A549 (cell line): ENCODE results near the gene XPO6. TPM values are rescaled to one million over a fixed set of nuclear protein-coding genes. Genes with fewer than 3 reads are reported as not detected.

Experiments used
- ATAC-seq, 2 experiments: fragments of 200-7000 bp in 1 of 2; fragments of >200 bp in 1 of 2; cut with Nextera tagmentation in 1 of 2; cut with Tn5 transposase in 1 of 2; 3 replicates each; pipeline versions ENCODE4 v1.8.0 to v1.9.1; 2018 to 2020; ENCODE audit warnings: mild to moderate bottlenecking in 1 of 2, moderate library complexity in 1 of 2
- CTCF ChIA-PET: fragments of 300-600 bp; sonication (Branson Sonifier 250); formaldehyde crosslinking; extraction: SDS; loops from one replicate; lab custom pipeline; 2021; ENCODE audit warnings: antibody characterized with exemption, inconsistent platforms; lab: Yijun Ruan, JAX
- POLR2A ChIA-PET: fragments of 350-600 bp; formaldehyde crosslinking; extraction: SDS; loops from one replicate; lab custom pipeline; 2021; ENCODE audit warnings: antibody characterized with exemption, inconsistent platforms; lab: Yijun Ruan, JAX
- DNase-seq, 2 experiments: peaks; one replicate each; pipeline versions ENCODE4 v3.0.0 to v3.0.0-alpha.2; 2011 to 2016; ENCODE audit warnings: low read depth in 1 of 2, low spot score in 1 of 2
- FAIRE-seq: peaks from 2 replicates; lab custom pipeline; 2011; peaks lifted over from hg19 to GRCh38; lab: Jason Lieb, UNC
- H3K27ac ChIP-seq, 2 experiments: fragments of >200 bp; sonication (Bioruptor Twin); formaldehyde crosslinking; 3 replicates each; pipeline ENCODE4 v1.5.1; 2016 to 2017
- H3K4me1 ChIP-seq: fragments of >200 bp; sonication (Bioruptor Twin); formaldehyde crosslinking; 3 replicates; pipeline ENCODE4 v1.6.1; 2016
- H3K4me2 ChIP-seq: fragments of >200 bp; sonication (Bioruptor Twin); formaldehyde crosslinking; 3 replicates; pipeline ENCODE4 v1.6.1; 2016
- H3K4me3 ChIP-seq: fragments of >200 bp; sonication (Bioruptor Twin); formaldehyde crosslinking; 3 replicates; pipeline ENCODE4 v1.5.1; 2016
- H3K9me3 ChIP-seq: fragments of >200 bp; sonication (Bioruptor Twin); formaldehyde crosslinking; 3 replicates; pipeline ENCODE4 v1.6.1; 2016
- CBX2 ChIP-seq: fragments of 200-600 bp; sonication (generic); IDR thresholded peaks from 2 replicates; pipeline ENCODE4 v1.6.1; 2016; ENCODE audit warnings: low read depth, mild to moderate bottlenecking, borderline replicate concordance
- CHD2 ChIP-seq: fragments of 150-350 bp; IDR thresholded peaks from 2 replicates; pipeline ENCODE4 v1.6.1; 2014; ENCODE audit warnings: low read length; ENCODE audit not compliant: partially characterized antibody
- EHF ChIP-seq: fragments of 250-450 bp; sonication (Bioruptor Pico); IDR thresholded peaks from 2 replicates; pipeline ENCODE4 v1.5.0; 2020; ENCODE audit warnings: mild to moderate bottlenecking
- EP300 ChIP-seq, 2 experiments: fragments of >200 bp; sonication (Bioruptor Twin); formaldehyde crosslinking; IDR thresholded peaks; 2 replicates in 1 of 2; 3 replicates in 1 of 2; pipeline ENCODE4 v1.6.1; 2016 to 2017
- FOSB ChIP-seq: fragments of 250-450 bp; sonication (Bioruptor Pico); IDR thresholded peaks from 2 replicates; pipeline ENCODE4 v1.5.0; 2020; ENCODE audit warnings: mild to moderate bottlenecking, moderate library complexity
- FOXS1 ChIP-seq: fragments of 250-450 bp; sonication (Bioruptor Pico); IDR thresholded peaks from 2 replicates; pipeline ENCODE4 v1.5.0; 2020; ENCODE audit warnings: mild to moderate bottlenecking, moderate library complexity
- HDAC2 ChIP-seq: fragments of 200-600 bp; sonication (generic); IDR thresholded peaks from 2 replicates; pipeline ENCODE4 v1.6.1; 2016
- HOXB5 ChIP-seq: fragments of 250-450 bp; sonication (Bioruptor Pico); IDR thresholded peaks from 2 replicates; pipeline ENCODE4 v1.5.0; 2020; ENCODE audit warnings: mild to moderate bottlenecking, moderate library complexity
- KDM1A ChIP-seq: fragments of 200-600 bp; sonication (generic); IDR thresholded peaks from 2 replicates; pipeline ENCODE4 v1.6.1; 2016; ENCODE audit warnings: low read depth, mild to moderate bottlenecking
- MAZ ChIP-seq: fragments of 150-350 bp; IDR thresholded peaks from 2 replicates; pipeline ENCODE4 v1.6.1; 2014; ENCODE audit warnings: antibody characterized with exemption, low read depth, low read length, borderline replicate concordance
- PHF8 ChIP-seq: fragments of 200-600 bp; sonication (generic); IDR thresholded peaks from 2 replicates; pipeline ENCODE4 v1.6.1; 2016; ENCODE audit warnings: low read depth, mild to moderate bottlenecking, antibody characterized with exemption, moderate library complexity, borderline replicate concordance
- POLR2AphosphoS2 ChIP-seq: conservative IDR thresholded peaks from 2 replicates; pipeline ENCODE4 v1.6.1; 2012; ENCODE audit warnings: low read length, improper control_type of control experiment, inconsistent platforms
- RAD21 ChIP-seq, 2 experiments: fragments of >200 bp in 1 of 2; sonication (Bioruptor Twin) in 1 of 2; formaldehyde crosslinking in 1 of 2; IDR thresholded peaks in 1 of 2; conservative IDR thresholded peaks in 1 of 2; 2 replicates in 1 of 2; 3 replicates in 1 of 2; pipeline ENCODE4 v1.6.1; 2012 to 2018; ENCODE audit warnings: inconsistent platforms in 1 of 2
- TP53 ChIP-seq: fragments of 250-450 bp; sonication (Bioruptor Pico); IDR thresholded peaks from 2 replicates; pipeline ENCODE4 v1.5.0; 2021; ENCODE audit warnings: mild to moderate bottlenecking, moderate library complexity
- ZC3H11A ChIP-seq: fragments of 450-650 bp; IDR thresholded peaks from 2 replicates; pipeline ENCODE4 v1.6.1; 2014; ENCODE audit warnings: antibody characterized with exemption, mild to moderate bottlenecking
- WGBS: methylation state at CpG from one replicate; pipeline ENCODE4 v1.1.6; 2017; ENCODE audit errors: missing lambda C conversion rate; 5-methylcytosine and 5-hydroxymethylcytosine counted together
- polyA plus RNA-seq, 4 experiments: library from polyadenylated mRNA; depleted of rRNA in 3 of 4; stranded (reverse); fragments of >200 nt; fragmentation: RNase III in 1 of 4; extraction: RNeasy Plus Mini Kit Qiagen cat#74134 plus additional on column Dnase treatment in 1 of 4; gene quantifications; 2 replicates in 3 of 4; 3 replicates in 1 of 4; pipeline ENCODE4 v1.2.3, GENCODE V29; 2011 to 2017
- TF ChIP-seq, protein P1 (sequence below): fragments of 450-650 bp; IDR thresholded peaks from 2 replicates; pipeline ENCODE4 v1.6.1; 2014; ENCODE audit warnings: antibody characterized with exemption
- TF ChIP-seq, protein P2 (sequence below): IDR thresholded peaks from 2 replicates; pipeline ENCODE4 v1.6.1; 2012; ENCODE audit warnings: low read depth, borderline replicate concordance

The XPO6 gene
- polyA plus RNA-seq, 2 of the 4 experiments (the other 2 are of a cell fraction), result 63.0 to 108 TPM

- ChIA-PET CTCF (interaction anchor here (1.2 to 3.2 kb wide), 3 partner anchors 9 to 20 kb away, joined by 3 to 15 read pairs (median 5); no protein-coding TSS in a partner anchor), POLR2A (no interaction called here)
- H3K4me2 ChIP-seq, result no peak overlapping the region
- H3K27ac ChIP-seq, result no peak overlapping the region
- 86% methylated on average over 12 of the region's 12 CpGs for WGBS
- no peak for DNase-seq
- TF ChIP-seq FOSB (CRISPR knock-in tag) (no peak), CHD2 (no peak), EP300 (IDR thresholded peaks at IDR 0.05) (no peak)
- TF ChIP-seq, all 56 proteins: peak for 0
- ATAC-seq (no peak), FAIRE-seq (no peak)
- Histone ChIP-seq H3K9me3 (no peaks in the 10 kb centered on the region), H3K4me3 (no peak overlapping the region), H3K4me1 (no peaks in the 10 kb centered on the region)
These were observed 120.1 kb downstream of the XPO6 start for GRCh38 chr16:28091656-28092055.

DNA sequence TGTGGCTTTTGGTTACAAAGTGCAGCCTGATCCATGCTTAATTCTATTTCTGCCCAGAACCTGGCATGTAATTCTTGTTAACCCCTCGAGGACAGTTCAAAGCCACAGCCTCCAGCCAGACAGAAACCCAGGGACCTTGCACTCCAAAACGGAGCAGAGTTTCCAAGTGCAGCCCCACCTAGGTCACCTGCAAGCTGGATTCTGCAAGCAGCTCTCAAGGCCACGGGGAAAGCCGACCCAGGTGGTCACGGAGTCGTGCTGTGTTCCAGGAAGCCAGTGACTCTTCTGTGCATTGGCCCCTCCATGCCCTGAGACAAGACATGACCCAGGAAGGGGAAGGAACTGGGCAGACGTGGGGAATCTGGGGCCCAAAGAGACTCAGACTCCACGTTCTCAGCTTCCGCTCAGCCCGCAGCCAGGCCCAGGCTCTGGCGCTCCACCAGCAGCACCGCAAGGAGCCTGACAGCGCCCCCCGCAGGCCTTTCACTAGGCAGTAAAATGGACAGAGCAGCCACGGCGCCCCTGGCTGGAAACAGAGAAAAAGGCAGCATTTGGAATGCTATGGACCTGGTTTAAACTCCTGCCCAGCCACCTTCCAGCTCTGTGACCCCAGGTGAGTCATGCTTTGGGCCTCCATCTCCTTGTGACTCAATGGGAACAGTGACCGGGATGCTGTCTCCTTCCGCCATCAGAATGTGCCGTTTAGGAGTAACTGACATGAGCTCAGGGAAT is 121.0 kb downstream of the XPO6 start:
- Histone ChIP-seq H3K27ac (no peak overlapping the region), H3K4me1 (no peaks in the 10 kb centered on the region), H3K4me2 (no peak overlapping the region), H3K4me3 (no peak overlapping the region), H3K9me3 (no peaks in the 10 kb centered on the region)
- 89% methylated on average over 18 of the region's 19 CpGs for WGBS
- FAIRE-seq, result no peak
- TF ChIP-seq, protein P1, sequence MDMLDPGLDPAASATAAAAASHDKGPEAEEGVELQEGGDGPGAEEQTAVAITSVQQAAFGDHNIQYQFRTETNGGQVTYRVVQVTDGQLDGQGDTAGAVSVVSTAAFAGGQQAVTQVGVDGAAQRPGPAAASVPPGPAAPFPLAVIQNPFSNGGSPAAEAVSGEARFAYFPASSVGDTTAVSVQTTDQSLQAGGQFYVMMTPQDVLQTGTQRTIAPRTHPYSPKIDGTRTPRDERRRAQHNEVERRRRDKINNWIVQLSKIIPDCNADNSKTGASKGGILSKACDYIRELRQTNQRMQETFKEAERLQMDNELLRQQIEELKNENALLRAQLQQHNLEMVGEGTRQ, result no peak
- TF ChIP-seq HDAC2 (no peak), TP53 (CRISPR knock-in tag) (no peak), ZC3H11A (no peak), RAD21 (conservative IDR thresholded peaks at IDR 0.05 in 1 of 2, IDR thresholded peaks at IDR 0.05 in 1 of 2) (no peak), EHF (no peak)
- TF ChIP-seq, protein P2, sequence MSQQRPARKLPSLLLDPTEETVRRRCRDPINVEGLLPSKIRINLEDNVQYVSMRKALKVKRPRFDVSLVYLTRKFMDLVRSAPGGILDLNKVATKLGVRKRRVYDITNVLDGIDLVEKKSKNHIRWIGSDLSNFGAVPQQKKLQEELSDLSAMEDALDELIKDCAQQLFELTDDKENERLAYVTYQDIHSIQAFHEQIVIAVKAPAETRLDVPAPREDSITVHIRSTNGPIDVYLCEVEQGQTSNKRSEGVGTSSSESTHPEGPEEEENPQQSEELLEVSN, result no peak
- ChIA-PET POLR2A (no interaction called here), CTCF (interaction anchor here (1.3 to 3.2 kb wide), 2 partner anchors 16 to 19 kb away, joined by 5 to 15 read pairs; no protein-coding TSS in a partner anchor)
- ATAC-seq, result peak in 1 of 2 experiments; percentile 9; a peak in 1 of 6 replicates
- no peak for DNase-seq

GRCh38 chr16:28089992-28090365 is 121.8 kb downstream of the XPO6 start:
- WGBS, result 85% methylated on average over 7 of the region's 7 CpGs
- no peak overlapping the region for H3K27ac ChIP-seq
- CTCF ChIA-PET, result interaction anchor here (0.5 to 1.0 kb wide), 2 partner anchors 18 to 128 kb away, joined by 3 to 4 read pairs; no protein-coding TSS in a partner anchor
- no peaks in the 10 kb centered on the region for H3K4me1 ChIP-seq
- H3K4me2 ChIP-seq, result no peak overlapping the region
- POLR2A ChIA-PET, result no interaction called here
- FAIRE-seq, result no peak
- TF ChIP-seq KDM1A (no peak), MAZ (no peak), FOXS1 (no peak), CBX2 (no peak), HOXB5 (no peak), PHF8 (no peak), EHF (no peak), POLR2AphosphoS2 (no peak)
- TF ChIP-seq, all 56 proteins: peak for 0
- DNase-seq (no peak), ATAC-seq (no peak)
- H3K9me3 ChIP-seq, result no peaks in the 10 kb centered on the region
- H3K4me3 ChIP-seq, result no peak overlapping the region
